ENCODE results near the gene ATF2.

Gene ATF2

DNA sequence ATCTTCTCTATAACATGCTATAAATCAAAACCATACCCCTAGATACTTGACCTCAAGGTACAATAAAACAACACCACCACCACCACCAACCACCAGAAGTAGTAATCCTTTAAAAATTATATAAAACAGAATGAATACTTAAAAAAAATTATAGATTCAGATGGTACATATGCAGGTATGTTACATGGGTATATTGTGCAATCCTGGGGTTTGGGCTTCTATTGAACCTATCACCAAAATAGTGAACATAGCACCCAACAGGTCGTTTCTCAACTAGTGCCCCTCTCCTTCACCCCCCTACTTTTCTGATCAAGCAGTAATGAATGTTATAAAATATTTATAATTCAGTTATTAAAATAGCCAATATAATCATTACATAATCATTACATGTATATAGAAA, 91.7 kb downstream of the ATF2 start:
- no peak for DNase-seq

DNA sequence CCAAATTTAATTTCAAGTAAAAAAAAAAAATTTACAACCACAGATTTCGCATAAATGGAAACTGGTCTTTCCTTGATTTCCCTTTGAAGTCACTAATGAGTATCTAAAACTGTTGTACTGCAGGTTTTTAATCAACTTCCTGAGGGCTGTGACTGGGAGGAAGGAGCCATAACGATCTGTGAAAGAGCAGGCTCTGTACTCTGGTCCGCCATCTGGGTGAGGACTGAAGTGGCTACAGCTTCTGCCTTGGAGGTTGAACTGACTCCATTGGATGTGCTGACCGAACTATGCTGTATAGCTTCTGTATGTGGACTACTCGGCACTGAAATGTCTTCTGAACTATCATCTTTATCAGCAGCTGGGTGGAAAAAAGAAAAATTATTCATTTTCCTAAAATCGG, 93.5 kb downstream of the ATF2 start:
- no peak for DNase-seq

DNA sequence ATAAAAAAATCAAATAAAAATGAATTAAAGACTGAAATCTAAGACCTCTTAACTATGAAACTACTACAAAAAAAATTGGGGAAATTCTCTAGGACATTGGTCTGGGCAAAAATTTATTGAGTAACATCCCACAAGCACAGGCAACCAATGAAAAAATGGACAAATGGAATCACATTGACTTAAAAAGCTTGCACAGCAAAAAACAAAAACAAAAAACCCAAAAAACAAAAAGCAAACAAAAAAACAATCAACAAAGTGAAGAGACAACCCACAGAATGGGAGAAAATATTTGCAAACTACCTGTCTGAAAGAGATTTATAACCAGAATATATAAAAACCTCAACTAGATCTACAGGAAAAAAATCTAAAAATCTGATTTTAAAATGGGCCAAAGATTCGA, 99.5 kb downstream of the ATF2 start:
- DNase-seq = no peak

DNA sequence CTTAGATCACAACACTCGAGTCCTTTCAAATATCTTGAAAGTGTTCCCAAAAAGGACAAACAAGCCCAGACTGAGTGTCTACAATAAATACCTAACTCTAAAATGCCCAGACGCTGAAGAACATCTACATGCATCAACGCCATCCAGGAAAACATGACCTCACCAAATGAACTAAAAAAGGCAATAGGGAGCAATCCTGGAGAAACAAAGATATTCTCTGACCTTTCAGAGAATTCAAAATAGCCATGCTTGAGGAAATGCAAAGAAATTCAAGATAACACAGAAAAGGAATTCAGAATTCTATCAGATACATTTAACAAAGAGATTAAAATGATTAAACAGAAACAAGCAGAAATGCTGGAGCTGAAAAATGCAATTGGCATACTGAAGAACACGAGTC, 101.6 kb downstream of the ATF2 start:
- no peak for DNase-seq

DNA sequence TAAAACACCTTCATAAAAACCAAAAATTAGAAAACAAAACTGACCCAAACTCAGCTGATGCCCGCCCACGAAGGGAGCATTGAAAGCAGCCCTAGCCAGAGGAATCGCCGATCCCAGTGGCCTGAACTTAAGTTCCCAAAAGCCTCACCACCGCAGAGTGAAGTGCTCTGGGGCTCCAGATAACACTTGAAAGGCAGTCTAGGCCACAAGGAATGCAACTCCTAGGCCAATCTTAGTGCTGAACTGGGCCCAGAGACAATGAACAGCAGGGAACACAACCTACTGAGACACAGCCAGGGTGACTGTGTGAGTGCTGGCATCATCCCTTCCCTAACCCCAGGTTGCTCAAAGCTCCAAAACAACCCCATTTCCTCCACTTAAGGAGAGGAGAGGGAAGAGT, 103.2 kb downstream of the ATF2 start:
- no peak for DNase-seq

DNA sequence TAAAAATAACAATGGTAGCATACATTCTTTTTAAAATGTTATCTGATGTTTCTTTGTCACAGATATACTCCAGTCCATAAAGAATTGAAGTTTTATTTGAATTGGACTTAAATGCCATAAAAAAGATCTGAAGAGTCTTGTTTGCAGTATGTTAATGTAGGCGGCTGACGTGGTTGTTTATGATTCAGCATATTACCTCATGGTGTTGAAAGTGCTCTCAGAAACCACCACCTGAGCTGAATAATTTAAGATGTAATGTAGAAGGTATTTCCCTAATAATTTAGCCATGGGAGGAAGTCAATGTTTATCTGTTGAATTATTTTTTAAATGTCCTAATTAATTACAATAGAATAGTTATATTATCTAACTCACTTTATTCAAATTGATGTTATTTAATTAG, 104.3 kb downstream of the ATF2 start:
- no peak for DNase-seq

DNA sequence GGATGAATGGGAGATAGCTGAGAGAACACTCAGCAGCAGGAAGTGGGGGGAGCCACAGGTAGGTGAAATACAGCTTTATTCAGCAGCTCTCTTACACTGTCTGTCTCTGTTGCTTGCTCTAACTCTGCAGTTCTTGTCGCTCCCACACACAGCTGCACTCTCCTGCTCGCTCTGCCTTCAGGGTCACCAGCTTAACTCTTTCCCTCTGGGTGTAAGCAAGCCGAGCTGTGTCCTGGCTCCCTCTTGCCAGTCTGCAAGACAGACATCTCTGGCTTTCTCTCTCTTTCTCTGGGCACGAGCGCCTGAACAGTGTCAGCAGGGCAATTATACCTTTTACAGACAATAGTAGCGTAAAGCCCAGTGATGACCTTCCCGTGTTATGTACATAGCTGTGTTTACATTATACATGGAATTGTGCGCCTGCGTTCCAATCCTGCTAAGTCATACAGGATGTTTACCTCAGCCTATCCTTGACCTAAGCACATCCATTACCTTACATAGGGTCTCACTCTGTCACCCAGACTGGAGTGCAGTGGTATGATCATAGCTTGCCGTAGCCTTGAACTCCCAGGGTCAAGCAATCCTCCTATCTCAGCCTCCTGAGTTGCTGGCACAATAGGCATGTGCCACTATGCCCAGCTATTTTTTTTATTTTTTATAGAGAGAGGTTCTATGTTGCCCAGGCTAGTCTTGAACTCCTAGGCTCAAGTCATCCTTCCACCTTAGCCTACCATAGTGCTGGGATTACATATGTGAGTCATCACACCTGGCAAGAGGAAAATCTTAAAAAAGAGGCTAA, 105.0 kb downstream of the ATF2 start:
- DNase-seq = no peak

DNA sequence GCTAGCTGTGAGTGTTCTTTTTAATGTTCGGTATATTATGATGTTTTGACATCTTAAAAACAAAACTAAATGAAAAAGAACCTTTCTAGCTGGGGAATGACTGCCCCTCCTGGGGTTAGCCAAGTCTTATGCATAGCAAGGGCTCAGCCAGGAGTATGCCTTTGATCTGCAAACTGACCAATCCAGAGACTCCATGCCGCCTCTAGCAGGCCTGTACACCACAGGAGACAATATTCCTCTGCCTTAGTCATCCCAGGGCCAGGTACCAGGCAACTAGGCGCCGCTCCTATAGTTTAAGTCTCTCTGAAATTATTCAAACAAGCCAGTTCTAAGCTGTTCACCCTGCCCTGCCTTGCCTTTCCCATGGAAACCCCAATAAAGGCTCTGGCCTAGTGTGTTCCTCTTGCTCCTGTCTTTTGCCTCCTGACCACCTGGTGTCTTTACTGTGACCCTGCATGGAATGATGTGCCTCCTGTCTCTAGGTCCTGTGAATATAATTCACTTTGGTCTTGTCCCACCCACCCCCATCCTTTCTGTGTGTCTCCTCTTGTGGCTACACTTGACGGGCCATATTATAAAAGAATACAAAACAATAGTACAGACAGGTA, 110.8 kb downstream of the ATF2 start:
- no peak for DNase-seq

DNA sequence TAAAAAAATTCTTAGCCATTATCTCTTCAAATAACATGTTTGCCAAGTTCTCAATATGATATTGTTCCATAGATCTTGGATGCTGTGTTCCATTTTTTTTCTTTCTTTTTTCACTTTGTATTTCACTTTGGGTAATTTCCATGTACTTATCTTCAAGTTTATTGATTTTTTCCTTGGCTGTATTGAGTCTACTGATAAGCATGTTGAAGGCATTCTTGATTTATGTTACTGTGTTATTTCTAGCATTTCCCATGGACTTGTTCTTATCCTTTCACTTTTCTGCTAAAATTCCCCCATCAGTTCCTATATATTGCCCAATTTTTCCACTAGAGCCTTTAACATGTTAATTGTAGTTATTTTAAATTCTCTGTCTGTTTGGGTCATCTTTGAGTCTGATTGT, 112.0 kb downstream of the ATF2 start:
- DNase-seq = no peak

DNA sequence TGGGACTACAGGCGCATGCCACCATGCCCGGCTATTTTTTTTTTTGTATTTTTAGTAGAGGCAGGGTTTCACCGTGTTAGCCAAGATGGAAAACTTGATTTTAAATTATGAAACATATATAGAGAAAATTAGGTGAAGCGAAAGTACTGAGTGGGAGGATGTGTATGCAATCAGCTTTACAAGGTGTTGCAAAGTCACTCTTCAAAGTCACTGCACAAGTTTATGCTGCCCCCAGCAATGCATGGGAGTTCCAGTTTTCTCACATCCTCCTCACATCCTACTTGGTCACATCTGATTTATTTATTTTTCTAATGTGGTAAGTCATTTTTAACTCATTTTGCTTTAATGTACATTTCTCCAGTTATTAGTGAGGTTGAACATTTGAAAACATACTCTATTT, 113.7 kb downstream of the ATF2 start:
- DNase-seq = no peak

DNA sequence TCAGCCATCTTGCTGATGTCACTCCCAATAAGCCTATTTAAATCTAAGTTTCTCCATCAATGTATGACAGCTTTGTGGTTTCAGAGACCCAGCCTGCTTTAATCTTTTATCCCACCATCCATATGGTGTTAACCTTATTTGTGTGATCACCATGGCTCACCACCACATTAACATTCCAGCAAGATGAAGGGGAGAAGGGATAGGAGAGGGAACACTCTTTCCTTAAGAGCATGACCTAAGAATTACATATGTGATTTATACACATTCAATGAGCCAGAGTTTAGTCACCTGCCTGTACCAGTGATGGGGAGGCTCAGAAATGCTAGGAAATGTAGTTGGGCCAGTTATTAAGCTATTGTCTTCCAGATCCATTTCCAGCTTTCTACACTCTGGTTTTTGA, 118.3 kb downstream of the ATF2 start:
- DNase-seq = no peak

DNA sequence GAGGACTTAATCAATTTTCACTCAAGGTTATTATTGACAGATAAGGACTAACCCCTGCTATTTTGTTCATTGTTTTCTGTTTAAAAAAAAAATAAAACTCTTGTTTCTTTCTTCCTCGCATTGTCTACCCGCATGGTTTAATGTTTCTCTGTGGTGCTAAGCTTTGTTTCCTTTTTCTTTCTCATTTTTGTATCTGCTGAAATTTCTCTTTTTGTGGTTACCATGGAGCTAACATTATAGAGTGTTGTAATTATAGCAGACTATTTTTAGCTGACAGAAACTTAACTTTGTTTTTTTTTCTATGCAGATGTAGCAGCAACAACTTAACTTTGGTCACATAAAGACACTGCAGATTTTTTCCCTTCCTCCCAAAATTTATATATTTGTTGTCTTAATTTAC, 119.7 kb downstream of the ATF2 start:
- DNase-seq = no peak

DNA sequence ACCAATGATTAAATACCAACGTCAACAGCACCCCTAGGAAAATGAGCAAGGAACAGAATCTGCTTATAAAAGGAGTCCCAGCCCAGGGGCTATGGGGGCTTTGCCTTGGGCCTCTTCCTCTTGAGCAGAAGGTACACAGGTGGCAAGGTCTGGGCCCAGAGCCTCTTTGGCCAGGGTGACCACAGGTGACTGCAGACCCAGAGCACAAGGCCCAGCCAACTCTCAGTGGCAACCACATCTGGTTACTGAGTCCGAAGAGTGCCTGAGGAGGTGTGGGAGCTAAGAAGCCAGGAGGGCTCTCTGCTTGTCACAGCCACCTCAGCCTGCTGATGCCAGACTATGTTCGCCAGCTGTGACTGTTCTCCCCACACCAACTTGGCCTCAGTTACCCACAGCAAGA, 128.5 kb downstream of the ATF2 start:
- no peak for DNase-seq

DNA sequence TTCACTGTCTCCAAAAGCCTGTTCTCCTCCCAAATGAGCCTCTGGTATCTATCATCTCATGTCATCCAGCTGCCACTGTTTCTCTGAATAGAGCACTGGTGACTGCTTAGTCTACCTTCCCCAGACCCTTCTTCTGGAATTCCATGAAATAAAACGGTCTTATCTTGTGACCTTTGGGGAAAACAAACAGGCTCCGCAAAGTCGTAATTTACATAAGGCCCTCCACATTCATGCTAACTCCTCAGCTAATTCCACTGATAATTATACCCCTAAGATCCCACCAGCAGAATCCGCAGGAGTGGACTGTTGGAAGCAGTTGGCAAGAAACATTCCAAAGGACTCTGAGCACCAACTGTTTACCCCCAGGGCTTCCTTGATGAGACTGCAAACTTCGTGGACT, 129.0 kb downstream of the ATF2 start:
- DNase-seq = no peak

DNA sequence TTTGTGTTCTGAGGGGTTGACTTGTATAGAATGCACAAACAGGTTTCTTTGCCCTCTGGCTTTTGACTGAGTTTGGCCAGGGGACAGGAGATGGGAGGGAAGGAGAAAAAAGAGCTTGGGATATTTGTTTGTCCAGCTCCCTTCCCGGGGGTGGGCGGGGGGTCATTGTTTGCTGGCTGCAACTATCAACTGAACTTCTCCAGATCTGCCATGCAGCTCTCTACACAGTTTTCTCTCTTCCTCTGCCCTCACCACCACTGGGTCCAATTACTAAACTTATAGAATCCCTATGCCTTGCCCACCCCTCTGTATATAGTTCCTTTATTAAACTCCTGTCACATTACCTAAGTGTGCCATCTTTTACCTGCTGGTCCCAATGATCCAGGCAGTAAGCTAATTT, 130.1 kb downstream of the ATF2 start:
- DNase-seq = no peak

DNA sequence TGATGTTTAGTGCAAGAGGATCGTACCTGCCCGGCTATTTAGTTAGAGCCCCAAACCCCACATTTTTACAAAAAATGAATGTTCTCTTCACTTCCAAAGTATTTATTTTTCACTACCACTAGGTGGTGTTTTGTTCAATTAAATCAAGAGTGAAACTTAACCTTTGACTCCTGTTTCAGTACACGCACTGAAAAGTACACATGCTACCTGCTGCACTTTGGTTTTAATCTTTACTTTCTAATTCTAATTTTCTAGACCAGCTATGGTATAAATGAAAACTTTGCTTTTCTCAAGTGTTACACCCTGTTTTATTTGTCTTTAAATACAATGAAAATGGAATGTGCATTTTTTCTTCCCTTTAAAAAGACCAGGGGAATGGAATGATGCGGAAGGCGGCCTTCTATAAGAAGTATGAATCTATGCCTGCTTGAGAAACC, 131.4 kb downstream of the ATF2 start:
- no peak for DNase-seq

DNA sequence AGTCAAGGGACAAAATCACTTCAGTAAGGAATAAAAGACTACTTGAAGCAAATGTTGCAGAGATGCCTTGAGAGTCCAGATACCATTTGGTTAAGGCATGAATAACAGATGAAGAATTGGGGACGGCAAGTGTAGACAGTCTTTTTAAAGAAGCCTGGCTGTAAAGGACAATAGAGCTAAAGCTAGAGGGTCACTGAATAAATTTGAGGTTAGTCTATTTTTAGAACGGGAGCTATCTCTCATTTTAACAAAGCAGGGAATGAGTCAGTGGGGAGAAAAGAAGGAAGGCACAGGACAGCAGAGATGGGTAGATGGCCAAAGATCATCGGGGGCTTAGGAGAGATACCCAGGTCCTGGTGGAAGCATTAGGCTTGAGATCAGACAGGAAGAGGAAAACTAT, 132.2 kb downstream of the ATF2 start:
- DNase-seq = no peak

DNA sequence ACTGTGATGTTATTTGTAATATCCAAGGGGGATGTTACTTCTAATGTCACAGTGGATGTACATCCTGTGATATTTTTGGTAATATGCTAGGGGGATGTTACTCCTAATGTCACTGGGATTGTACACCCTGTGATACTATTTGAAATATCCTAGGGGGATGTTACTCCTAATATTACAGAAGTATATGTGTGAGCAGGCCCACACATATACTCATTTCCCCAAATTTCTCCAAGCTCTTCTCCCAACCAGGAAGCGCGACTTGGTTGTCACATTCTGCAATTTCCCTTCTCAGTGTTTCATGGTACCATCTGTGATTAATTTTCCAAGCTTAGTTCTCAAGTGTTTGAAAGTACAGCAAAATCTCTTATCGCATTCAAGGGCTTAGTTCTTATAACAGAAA, 133.3 kb downstream of the ATF2 start:
- DNase-seq = no peak

DNA sequence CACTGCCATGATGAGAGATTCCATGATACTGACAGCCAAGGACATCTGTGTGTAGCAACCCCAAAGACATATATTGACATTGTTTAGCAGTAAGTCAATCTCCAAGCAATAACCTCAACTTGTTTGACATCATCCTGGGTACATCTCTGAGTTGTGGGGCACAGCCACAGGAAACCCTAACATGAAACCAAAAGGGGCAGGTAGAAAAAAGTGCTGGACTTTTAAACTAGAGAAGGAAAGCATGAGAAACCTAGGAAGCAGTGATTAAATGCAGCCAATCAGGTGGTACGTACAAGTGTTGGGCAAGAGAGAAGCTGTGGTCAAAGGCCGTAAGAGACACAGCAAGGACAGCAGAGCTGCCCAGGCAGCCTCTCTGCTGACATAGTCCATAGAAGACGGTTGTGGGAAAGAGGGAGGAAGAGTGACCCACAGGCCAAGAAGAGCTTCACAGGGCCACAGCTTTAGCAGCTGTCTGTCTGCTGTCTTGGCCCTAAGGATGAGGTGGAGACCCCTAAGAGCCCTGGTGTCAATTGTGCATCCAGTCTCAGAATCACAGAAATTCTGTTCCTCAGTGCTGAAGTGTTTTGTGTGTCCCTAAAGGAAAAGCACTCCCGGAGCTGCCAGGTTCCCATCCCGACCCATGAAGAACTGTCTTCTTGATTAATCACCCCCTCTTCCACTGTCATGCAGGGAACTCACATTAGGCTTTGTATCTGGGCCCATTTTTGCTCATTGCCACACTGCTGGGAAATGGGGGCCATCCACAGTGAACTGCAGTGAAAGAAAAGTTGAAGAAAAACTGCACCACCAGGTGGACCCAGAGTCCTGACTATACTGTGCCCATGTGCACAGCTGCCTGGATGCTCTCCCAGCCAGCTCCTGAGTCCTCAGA, 137.4 kb downstream of the ATF2 start:
- DNase-seq = no peak

DNA sequence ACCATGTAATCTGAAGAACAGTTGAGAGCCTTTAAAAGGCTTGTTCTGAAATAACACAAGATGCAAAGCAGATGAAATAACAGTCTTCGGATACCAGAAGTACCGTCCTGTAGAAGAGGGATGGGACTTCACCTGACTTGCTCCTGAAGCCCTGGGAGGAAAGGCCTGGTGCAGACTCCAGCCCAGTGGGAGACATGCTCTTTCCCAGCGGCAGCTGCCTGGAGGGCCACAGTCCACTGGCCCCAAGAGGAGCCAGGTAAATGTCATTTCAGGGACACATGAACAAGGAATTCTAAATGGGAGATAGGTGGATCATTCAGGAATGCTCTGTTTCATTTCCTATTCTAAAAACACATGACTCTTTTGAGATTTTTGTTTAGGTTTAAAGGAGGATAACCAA, 140.2 kb downstream of the ATF2 start:
- DNase-seq = no peak

DNA sequence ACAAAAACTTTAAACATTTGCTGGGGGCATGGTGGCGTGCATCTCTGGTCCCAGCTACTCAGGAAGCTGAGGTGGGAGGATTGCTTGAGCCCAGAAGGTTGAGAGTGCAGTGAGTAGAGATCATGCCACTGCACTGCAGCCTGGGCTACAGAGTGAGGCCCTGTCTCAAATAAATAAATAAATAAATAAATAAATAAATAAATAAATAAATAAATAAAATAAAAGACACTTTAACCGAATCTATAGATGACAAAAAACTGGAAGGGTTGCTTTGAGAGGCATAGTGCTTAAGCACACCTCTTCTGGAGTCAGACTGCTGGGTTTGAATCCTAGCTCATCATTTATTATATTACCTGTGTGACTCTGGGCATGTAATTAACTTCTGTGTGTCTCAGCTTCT, 141.6 kb downstream of the ATF2 start:
- no peak for DNase-seq

DNA sequence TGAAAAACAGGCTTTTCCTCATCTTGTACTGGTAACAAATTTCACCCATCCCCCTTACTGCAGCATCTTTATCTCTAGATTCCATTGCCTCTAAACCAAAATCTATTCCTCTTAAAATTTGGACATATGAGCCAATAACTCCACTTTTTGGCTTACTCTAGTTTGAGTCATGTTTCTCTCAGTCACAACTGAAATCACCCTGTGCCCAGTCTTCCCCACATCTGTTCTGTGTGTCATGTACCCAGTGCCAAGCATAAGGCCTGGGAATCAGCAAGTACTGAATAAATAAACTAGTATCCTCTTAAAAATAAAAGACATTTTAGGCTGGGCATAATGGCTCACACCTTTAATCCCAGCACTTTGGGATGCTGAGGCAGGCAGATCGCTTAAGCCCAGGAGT, 142.1 kb downstream of the ATF2 start:
- no peak for DNase-seq

DNA sequence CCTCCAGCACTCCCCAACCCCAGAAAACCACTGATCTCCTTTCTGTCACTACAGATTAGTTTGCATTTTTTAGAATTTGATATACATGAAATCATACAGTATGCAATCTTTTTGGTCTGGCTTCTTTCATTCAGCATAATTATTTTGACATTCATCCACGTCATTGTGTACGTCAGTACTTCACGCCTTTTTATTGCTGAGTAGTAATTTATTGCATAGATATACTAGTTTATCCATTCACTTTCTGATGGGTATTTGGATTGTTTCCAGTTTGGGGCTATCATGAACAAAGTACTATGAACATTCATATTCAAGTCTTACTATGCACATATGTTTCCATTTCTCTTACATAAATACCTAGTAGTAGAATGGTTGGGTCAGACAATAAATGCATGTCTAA, 142.8 kb downstream of the ATF2 start:
- no peak for DNase-seq

DNA sequence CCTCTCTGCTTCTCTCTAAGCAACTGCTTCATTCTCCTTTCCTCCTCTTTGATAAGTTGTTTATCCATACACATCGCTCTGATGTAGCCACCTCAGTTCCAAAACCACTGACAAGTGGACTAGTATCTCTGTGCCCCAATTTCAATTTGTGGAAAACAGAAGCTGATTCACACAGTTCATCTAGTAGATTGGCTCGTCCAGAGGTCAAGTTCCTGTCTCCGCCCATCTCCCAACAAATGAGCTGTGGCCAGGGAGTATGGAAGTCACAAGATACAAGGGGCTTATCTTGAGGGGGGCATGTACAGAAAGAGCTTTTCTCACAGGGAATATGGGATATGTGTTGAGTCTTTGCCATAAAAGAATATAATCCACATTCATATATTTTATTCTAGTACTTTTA, 145.1 kb downstream of the ATF2 start:
- no peak for DNase-seq

Data from stimulated activated CD4-positive, alpha-beta T cell treated with anti-CD3 and anti-CD28 coated beads, Interleukin-4, amount 100 ng/mL, for 4 hours (primary cell).